Right lobe of liver (tissue), 6 donors: ENCODE measurements around the gene MKNK1. TPM values are rescaled to one million over a fixed set of nuclear protein-coding genes. Genes with fewer than 3 reads are reported as not detected.

Source experiments
- ATAC-seq, 4 donors: fragments of 200-7000 bp; cut with Tn5 transposase; one replicate each; pipeline ENCODE4 v1.9.1; 2020; ENCODE audit warnings: mild to moderate bottlenecking in 4 of 4, moderate library complexity in 4 of 4
- DNase-seq, 3 donors: peaks; one replicate each; pipeline ENCODE4 v3.0.0-alpha.2; 2020
- H3K27ac ChIP-seq, 3 donors: fragments of 200-600 bp; one replicate each; pipeline ENCODE4 v1.8.0; 2022
- H3K27me3 ChIP-seq, 2 donors: fragments of 200-600 bp; one replicate each; pipeline ENCODE4 v1.8.0; 2022
- H3K36me3 ChIP-seq, 4 donors: fragments of 200-600 bp; sonication (generic) in 1 of 4; one replicate each; pipeline versions ENCODE4 v1.5.1 to v1.8.0; 2017 to 2022; ENCODE audit warnings: control low read depth in 1 of 4
- H3K4me1 ChIP-seq, 4 donors: fragments of 200-600 bp; sonication (generic) in 1 of 4; one replicate each; pipeline versions ENCODE4 v1.5.1 to v1.8.0; 2017 to 2022; ENCODE audit warnings: control low read depth in 1 of 4
- H3K4me3 ChIP-seq, 3 donors: fragments of 200-600 bp; one replicate each; pipeline ENCODE4 v1.8.0; 2022
- H3K9me3 ChIP-seq, 4 donors: fragments of 200-600 bp; sonication (generic) in 1 of 4; one replicate each; pipeline versions ENCODE4 v1.5.1 to v1.8.0; 2017 to 2022; ENCODE audit warnings: control low read depth in 1 of 4
- CTCF ChIP-seq, 4 donors: fragments of 200-600 bp in 3 of 4; fragments of 450-650 bp in 1 of 4; IDR thresholded peaks; one replicate each; pipeline versions ENCODE4 v1.5.1 to v1.8.0; 2016 to 2022; ENCODE audit warnings: antibody characterized with exemption in 4 of 4, mild to moderate bottlenecking in 2 of 4
- POLR2A ChIP-seq: fragments of 450-650 bp; IDR thresholded peaks from one replicate; pipeline ENCODE4 v1.6.1; 2017; ENCODE audit warnings: antibody characterized with exemption, mild to moderate bottlenecking
- WGBS: methylation state at CpG from one replicate; pipeline ENCODE4 v1.1.6; 2018; ENCODE audit warnings: low coverage, low lambda C conversion rate; ENCODE audit not compliant: insufficient coverage; ENCODE audit errors: missing lambda C conversion rate; 5-methylcytosine and 5-hydroxymethylcytosine counted together
- intact Hi-C, 2 donors: fragments of 100-400 bp; cut with DNase I; formaldehyde crosslinking; loops; one replicate each; pipeline versions ENCODE4 v1.11.2 to v1.14.1; 2022
- total RNA-seq, 6 experiments: library from RNA; depleted of rRNA in 2 of 6; stranded (reverse); fragments of >200 nt in 2 of 6; fragmentation: NEBNext Ultra II Directional in 3 of 6; extraction: Animal tissue kit (Norgen Biotek cat#: 25700) in 3 of 6; gene quantifications; one replicate each; pipeline versions ENCODE4 v1.1.0 to v1.2.4, GENCODE V29; 2016 to 2023
- donor health status: DM: no; HTN: yes; CAD: no.
- donor health status: DM: no; HTN: no; CAD: no.
- donor health status: DM: no; HTN: no; CAD: no.
- donor health status: DM: no; HTN: yes; CAD: no.
- donor health status: DM: no; HTN: yes; CAD: no.

Gene MKNK1
- total RNA-seq, 6 experiments from 2014 or later: 17.5 to 27.2 (median 20.8) TPM

DNA sequence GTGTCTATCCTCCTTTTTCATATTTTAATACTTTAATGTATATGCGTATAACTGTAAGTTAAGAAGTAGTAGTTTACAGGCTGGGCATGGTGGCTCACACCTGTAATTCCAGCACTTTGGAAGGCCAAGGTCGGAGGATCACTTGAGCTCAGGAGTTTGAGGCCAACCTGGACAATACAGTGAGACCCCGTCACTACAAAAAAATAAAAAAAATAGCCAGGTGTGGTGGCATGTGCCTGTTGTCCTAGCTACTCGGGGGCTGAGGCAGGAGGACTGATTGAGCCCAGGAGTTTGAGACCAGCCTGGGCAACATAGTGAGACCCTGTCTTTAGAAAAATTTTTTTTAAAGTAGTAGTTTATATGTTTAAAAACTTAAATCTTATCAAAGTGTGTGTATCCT lies 41.7 kb upstream of the MKNK1 start:
- 90% methylated on average over 3 of the region's 4 CpGs for WGBS
- DNase-seq: no peak
- intact Hi-C loops: no loop called here
- no peaks in the 10 kb centered on the region for H3K9me3 ChIP-seq
- H3K27me3 ChIP-seq: no peaks in the 10 kb centered on the region
- no peak overlapping the region for H3K27ac ChIP-seq
- H3K4me3 ChIP-seq: no peak overlapping the region
- TF ChIP-seq POLR2A (no peak), CTCF (IDR thresholded peaks at IDR 0.05) (no peak)
- H3K4me1 ChIP-seq: peaks cover 0 to 6% (median 0%) of the 10 kb centered on the region in 4 donors
- ATAC-seq: no peak
- peaks cover 0 to 4% (median 0%) of the 10 kb centered on the region in 4 donors for H3K36me3 ChIP-seq

DNA sequence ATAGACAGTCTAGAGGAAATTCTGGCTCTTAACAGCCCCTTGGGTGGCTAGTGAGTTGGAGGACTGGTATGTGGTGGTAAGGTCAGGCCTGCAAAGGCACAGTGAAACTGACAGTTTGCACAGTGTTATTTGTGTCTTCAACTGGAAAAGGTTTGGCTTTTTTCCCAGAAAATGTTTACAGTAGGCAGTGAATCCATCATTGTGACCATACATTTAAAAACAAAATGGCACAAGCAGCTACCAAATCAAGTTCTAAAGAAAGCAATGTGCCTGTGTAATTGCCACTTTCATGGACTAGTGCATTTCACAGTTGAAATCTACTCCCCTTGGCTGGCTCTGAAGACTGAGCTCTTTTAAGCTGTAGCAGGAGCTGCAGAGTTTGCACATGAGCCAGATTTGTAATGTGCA lies 39.3 kb upstream of the MKNK1 start:
- Histone ChIP-seq H3K4me3 (no peak overlapping the region), H3K4me1 (peaks cover 0 to 6% (median 0%) of the 10 kb centered on the region in 4 donors), H3K27ac (no peak overlapping the region), H3K27me3 (no peaks in the 10 kb centered on the region), H3K9me3 (no peaks in the 10 kb centered on the region), H3K36me3 (peaks cover 0 to 3% (median 0%) of the 10 kb centered on the region in 4 donors)
- peak; percentile 82 to 93 (median 84) for ATAC-seq
- no peak for DNase-seq
- no peak for TF ChIP-seq CTCF (IDR thresholded peaks at IDR 0.05)
- no peak for TF ChIP-seq POLR2A
- intact Hi-C loops: no loop called here

DNA sequence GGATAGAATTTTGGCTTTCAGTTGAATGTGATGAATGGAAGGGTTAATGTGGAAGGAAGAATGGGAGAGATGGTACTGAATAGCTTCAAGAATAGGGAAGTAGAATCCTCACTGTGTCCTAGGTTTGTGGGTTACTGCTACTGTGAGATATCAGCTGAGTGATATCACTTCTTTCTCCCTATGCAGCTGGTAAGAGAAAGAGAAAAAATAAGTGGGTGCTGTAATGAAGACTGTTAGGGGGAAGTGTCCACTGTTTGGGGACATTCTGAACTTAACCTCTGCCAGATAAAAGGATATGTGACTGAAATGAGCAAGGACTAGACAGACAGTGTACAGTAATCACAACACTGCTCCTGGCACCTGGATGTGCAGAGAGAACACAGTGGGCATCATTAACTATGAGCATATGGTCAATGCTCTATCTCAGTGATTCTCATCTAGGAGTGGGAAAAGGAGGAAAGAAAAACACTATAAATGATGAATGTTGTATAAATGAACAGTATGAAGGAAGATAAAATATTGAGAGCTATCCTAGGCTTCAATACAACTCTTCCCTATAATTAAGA lies 38.1 kb upstream of the MKNK1 start:
- DNase-seq (no peak), ATAC-seq (no peak)
- TF ChIP-seq POLR2A: no peak
- no peak for TF ChIP-seq CTCF (IDR thresholded peaks at IDR 0.05)
- H3K4me1 ChIP-seq: peaks cover 0 to 6% (median 0%) of the 10 kb centered on the region in 4 donors
- no peaks in the 10 kb centered on the region for H3K27me3 ChIP-seq
- intact Hi-C loops: no loop called here
- peaks cover 0 to 3% (median 0%) of the 10 kb centered on the region in 4 donors for H3K36me3 ChIP-seq
- H3K9me3 ChIP-seq: no peaks in the 10 kb centered on the region
- H3K4me3 ChIP-seq: no peak overlapping the region
- no peak overlapping the region for H3K27ac ChIP-seq

GRCh38 chr1:46639547-46639946 lies 35.5 kb upstream of the MKNK1 start:
- Histone ChIP-seq H3K9me3 (no peaks in the 10 kb centered on the region), H3K4me3 (no peak overlapping the region), H3K27me3 (no peaks in the 10 kb centered on the region), H3K27ac (no peak overlapping the region), H3K36me3 (peaks cover 0 to 18% (median 11%) of the 10 kb centered on the region in 4 donors), H3K4me1 (peaks cover 0 to 6% (median 0%) of the 10 kb centered on the region in 4 donors)
- ATAC-seq: no peak
- TF ChIP-seq POLR2A (no peak), CTCF (IDR thresholded peaks at IDR 0.05) (no peak)
- DNase-seq: no peak
- intact Hi-C loops: no loop called here
- WGBS: 67% methylated on average over 1 of the region's 1 CpG

GRCh38 chr1:46638921-46639320 lies 34.9 kb upstream of the MKNK1 start:
- no peaks in the 10 kb centered on the region for H3K9me3 ChIP-seq
- TF ChIP-seq POLR2A (no peak), CTCF (IDR thresholded peaks at IDR 0.05) (no peak)
- DNase-seq (no peak), ATAC-seq (peak in 2 of 4 donors; percentile 28 to 36)
- H3K4me1 ChIP-seq: peaks cover 0 to 6% (median 0%) of the 10 kb centered on the region in 4 donors
- no peak overlapping the region for H3K27ac ChIP-seq
- no peaks in the 10 kb centered on the region for H3K27me3 ChIP-seq
- no peak overlapping the region for H3K4me3 ChIP-seq
- intact Hi-C loops: no loop called here
- H3K36me3 ChIP-seq: peaks cover 0 to 20% (median 13%) of the 10 kb centered on the region in 4 donors
